ENCODE results near the gene TRIM38. TPM values are rescaled to one million over a fixed set of nuclear protein-coding genes. Genes with fewer than 3 reads are reported as not detected.

Gene TRIM38
- total and polyA plus RNA-seq, 2 of the 13 experiments (the other 11 are each of a cell fraction or from before 2014, with no cell fraction given), result 2.5 to 3.1 TPM

- TF ChIP-seq, protein P1, sequence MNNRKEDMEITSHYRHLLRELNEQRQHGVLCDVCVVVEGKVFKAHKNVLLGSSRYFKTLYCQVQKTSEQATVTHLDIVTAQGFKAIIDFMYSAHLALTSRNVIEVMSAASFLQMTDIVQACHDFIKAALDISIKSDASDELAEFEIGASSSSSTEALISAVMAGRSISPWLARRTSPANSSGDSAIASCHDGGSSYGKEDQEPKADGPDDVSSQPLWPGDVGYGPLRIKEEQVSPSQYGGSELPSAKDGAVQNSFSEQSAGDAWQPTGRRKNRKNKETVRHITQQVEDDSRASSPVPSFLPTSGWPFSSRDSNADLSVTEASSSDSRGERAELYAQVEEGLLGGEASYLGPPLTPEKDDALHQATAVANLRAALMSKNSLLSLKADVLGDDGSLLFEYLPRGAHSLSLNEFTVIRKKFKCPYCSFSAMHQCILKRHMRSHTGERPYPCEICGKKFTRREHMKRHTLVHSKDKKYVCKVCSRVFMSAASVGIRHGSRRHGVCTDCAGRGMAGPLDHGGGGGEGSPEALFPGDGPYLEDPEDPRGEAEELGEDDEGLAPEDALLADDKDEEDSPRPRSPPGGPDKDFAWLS (CRISPR knock-in tag; IDR thresholded peaks at IDR 0.05; ENCODE audit: borderline replicate concordance), result no peak; the same call in 1 of the 2 replicates
- TF ChIP-seq FOXC1 (CRISPR knock-in tag; IDR thresholded peaks at IDR 0.05; ENCODE audit: borderline replicate concordance) (peak; percentile 86; the same call in 1 of the 2 replicates), JARID2 (CRISPR knock-in tag; IDR thresholded peaks at IDR 0.05; ENCODE audit: insufficient replicate concordance) (no peak), NKX3-1 (CRISPR knock-in tag; IDR thresholded peaks at IDR 0.05) (no peak; the same call in 1 of the 2 replicates), HOXD1 (CRISPR knock-in tag; IDR thresholded peaks at IDR 0.05) (no peak; the same call in none of the 2 replicates), ZNF781 (CRISPR knock-in tag; IDR thresholded peaks at IDR 0.05; ENCODE audit: borderline replicate concordance, not compliant biosample characterization) (peak; percentile 93), ZNF354B (CRISPR knock-in tag; IDR thresholded peaks at IDR 0.05) (no peak; the same call in 1 of the 2 replicates), MYNN (CRISPR knock-in tag; IDR thresholded peaks at IDR 0.05; ENCODE audit: low read depth) (peak; percentile 65; the same call in 1 of the 2 replicates), ZNF616 (CRISPR knock-in tag; IDR thresholded peaks at IDR 0.05; ENCODE audit: low read depth) (peak; percentile 31; the same call in 1 of the 2 replicates), CHCHD3 (CRISPR knock-in tag; IDR thresholded peaks at IDR 0.05) (peak; percentile 98), FUBP1 (CRISPR knock-in tag; IDR thresholded peaks at IDR 0.05; ENCODE audit: borderline replicate concordance) (no peak), ZNF275 (CRISPR knock-in tag; IDR thresholded peaks at IDR 0.05; ENCODE audit: borderline replicate concordance) (peak; percentile 80; the same call in 1 of the 2 replicates), KLF12 (CRISPR knock-in tag; IDR thresholded peaks at IDR 0.05; ENCODE audit: borderline replicate concordance) (peak; percentile 91), ATAD3A (CRISPR knock-in tag; IDR thresholded peaks at IDR 0.05) (no peak; the same call in 1 of the 2 replicates), ZNF775 (CRISPR knock-in tag; IDR thresholded peaks at IDR 0.05; ENCODE audit: borderline replicate concordance) (no peak; the same call in 1 of the 2 replicates), ZNF569 (CRISPR knock-in tag; IDR thresholded peaks at IDR 0.05; ENCODE audit: borderline replicate concordance) (no peak), THAP11 (CRISPR knock-in tag; IDR thresholded peaks at IDR 0.05) (0 out of 2 replicates have a peak, but pooled peaks have one; percentile 35)
- TF ChIP-seq, protein P2, sequence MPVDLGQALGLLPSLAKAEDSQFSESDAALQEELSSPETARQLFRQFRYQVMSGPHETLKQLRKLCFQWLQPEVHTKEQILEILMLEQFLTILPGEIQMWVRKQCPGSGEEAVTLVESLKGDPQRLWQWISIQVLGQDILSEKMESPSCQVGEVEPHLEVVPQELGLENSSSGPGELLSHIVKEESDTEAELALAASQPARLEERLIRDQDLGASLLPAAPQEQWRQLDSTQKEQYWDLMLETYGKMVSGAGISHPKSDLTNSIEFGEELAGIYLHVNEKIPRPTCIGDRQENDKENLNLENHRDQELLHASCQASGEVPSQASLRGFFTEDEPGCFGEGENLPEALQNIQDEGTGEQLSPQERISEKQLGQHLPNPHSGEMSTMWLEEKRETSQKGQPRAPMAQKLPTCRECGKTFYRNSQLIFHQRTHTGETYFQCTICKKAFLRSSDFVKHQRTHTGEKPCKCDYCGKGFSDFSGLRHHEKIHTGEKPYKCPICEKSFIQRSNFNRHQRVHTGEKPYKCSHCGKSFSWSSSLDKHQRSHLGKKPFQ (CRISPR knock-in tag; IDR thresholded peaks at IDR 0.05; ENCODE audit: insufficient replicate concordance), result peak; percentile 54
- TF ChIP-seq, protein P3, sequence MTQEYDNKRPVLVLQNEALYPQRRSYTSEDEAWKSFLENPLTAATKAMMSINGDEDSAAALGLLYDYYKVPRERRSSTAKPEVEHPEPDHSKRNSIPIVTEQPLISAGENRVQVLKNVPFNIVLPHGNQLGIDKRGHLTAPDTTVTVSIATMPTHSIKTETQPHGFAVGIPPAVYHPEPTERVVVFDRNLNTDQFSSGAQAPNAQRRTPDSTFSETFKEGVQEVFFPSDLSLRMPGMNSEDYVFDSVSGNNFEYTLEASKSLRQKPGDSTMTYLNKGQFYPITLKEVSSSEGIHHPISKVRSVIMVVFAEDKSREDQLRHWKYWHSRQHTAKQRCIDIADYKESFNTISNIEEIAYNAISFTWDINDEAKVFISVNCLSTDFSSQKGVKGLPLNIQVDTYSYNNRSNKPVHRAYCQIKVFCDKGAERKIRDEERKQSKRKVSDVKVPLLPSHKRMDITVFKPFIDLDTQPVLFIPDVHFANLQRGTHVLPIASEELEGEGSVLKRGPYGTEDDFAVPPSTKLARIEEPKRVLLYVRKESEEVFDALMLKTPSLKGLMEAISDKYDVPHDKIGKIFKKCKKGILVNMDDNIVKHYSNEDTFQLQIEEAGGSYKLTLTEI (CRISPR knock-in tag; conservative IDR thresholded peaks at IDR 0.05), result no peak
Observed at GRCh38 chr6:26031595-26032339, 69.2 kb downstream of the TRIM38 start (continued).
